HG02973 (cell line): ENCODE data around the gene DTL.

Experiments
- ATAC-seq: cut with Tn5 transposase; IDR thresholded peaks from one replicate; pipeline ENCODE4 v1.9.1; 2021; ENCODE audit warnings: moderate library complexity; ENCODE audit not compliant: unreplicated experiment

DTL gene

DNA sequence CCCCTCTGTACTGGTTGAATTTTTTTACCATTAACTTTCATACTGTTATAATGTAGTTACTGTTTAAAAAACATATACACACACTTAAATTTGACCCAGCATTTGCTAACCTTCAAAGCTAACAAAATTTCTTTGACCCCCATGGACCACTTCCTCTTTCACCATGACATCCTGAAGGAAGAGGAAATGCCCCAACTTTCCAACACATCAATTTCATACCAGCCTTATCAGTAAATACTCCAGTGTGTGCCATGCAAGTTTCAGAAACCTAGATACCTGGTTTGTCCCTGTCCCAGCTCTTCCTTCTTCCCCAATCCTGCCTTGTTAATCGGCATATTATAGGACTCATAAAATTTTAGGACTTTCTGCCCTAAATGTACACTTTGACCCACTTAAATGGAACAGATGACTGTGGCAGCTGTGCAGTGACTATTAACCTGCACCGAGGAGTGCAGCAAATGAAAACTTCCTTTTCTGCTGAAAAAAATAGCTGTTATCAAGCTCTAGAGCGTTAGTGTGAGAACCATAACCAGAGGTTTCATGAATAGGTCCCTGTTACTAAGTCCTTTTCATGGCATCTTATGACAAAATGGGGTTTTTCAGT lies 54.1 kb downstream of the DTL start:
- ATAC-seq: no peak

DNA sequence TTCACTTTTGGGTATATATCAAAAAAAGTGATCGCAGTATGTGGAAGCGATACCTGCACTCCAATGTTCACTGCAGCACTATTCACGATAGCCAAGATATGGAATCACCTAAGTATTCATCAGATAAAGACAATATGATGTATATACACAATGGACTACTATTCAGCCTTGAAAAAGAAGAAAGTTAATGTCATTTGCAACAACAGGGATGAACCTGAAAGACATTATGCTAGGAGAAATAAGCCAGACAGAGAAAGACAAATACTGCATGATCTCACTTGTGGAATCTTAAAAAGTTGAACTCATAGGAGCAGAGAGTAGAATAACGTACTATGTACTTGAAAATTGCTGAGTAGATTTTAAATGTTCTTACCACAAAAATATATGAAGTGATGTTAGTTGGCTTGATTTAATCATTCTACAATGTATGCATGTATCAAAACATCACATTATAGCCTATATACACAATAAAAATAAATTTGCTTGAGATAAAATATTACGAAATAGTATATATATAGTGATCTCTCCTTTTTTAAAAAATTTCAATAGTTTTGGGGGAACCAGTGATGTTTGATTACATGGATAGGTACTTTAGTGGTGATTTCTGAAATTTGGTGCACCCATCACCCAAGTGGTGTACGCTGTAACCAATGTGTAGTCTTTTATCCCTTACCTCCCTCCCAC lies 56.0 kb downstream of the DTL start:
- ATAC-seq: no peak

DNA sequence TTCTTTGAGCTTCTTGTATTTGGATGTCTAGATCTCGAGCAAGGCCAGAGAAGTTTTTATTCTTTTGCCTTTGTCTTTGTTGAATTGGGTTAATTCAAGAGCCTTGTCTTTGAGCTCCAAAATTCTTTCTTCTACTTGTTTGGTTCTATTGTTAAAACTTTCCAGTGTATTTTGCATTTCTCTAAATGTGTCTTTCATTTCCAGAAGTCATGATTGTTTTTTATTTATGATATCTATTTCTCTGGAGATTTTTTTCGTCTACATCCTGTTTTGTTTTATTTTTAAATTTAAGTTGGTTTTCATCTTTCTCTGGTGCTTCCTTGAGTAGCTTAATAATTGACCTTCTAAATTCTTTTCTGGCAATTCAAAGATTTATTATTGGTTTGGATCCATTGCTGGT lies 61.8 kb downstream of the DTL start:
- no peak for ATAC-seq

DNA sequence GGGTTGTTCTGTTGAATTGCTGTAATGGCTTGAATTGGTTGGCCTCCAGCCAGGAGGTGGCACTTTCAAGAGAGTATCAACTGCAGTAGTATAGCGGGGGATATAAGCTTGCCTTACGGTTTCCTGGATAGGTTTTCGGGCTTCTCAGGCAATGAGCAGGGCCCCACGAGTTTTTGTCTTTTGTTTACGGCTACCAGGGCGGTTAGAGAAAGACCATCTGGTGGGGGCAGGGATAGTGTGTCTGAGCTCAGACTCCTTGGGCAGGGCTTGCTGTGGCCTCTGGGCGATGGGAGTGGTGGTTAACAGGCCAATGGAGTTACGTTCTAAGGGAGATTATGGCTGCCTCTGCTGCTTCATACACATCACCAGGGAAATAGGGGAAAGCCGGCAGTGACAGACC lies 62.8 kb downstream of the DTL start:
- no peak for ATAC-seq

DNA sequence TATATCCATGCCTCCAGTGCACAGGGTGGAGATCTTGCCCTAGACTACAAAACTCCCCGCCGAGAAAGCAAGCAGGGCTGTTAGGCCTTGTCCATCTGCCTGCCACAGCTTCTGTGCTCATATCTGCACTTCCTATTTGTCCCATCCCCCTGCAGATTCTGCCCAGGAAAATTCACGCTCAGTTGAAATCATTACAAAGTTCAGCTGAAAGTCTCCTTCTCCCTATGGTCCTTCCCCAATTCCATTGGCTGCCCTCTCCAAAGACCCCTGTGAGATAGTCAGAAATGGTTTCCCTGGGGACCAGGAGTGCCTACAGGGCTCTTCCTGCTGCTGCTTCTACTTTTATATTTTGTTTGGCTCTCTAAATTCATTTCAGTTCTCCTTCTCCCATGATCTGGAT lies 63.2 kb downstream of the DTL start:
- no peak for ATAC-seq

DNA sequence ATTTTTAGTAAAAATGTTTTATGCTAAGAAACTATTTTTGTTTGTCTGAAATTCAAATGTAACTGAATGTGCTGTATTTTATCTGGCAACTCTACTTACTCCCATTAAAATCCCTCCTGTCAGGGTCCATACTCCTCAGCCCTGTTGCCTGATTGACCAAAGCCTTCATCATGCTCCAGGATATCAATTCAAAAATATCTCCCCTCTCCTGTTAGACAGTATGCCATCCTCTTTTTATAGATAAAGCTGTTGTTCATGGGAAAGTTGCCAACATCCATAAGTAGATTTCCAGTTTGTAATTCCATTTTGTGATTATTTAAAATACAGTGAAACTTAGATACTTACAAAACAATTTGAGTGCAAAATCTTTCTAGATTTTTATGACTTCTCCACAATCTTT lies 65.7 kb downstream of the DTL start:
- ATAC-seq: no peak

DNA sequence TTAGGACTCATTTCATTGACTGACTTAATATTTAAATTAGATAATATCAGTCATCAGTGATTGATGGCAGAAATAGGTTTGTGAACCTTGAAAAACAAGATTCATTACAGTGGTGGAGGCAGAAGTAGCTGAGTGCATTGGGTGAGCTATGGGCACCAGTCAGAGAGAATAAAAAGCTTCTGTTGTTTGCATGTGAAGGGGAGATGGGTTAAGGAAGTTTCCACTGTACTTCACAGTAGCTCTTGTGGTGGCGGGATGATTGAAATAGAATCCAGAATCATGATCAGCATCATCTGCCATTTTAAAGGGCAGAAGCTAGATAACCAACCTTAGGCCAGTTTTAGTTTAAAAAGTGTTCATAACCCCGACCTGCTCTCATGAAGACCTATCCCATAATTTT lies 66.2 kb downstream of the DTL start:
- no peak for ATAC-seq

DNA sequence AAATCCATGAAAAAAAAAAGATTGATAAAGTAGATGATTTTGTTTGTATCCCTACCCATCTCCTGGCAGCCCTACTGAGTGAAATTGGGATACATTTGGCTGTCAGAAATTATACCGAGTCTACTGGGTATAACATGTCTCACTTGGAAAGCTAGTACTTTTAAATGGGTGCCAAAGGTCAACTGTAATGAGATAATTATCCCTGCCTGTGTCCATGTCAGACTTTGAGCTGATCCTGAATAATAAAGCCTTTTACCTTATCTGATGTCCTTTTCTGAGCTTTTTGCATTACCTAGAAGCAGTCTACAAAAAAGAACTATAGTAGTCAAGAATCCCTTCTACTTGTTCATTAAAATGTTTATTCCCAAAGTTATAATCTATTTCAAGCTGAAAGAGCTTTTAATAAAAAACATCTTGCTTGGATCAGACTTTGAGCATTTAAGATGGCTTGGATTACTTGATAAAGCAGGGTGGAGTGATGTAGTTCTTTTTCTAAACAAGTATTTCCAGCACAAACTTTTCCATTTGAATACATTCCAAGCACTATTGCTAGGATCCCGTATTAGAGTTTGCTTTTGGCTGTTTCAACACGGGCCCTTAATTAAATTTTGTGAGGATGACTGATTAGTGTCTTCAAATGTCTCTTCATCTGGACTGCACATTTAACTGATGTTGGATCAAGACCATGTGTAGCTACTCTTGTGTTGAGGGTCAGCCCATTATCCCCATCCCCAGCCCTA lies 69.2 kb downstream of the DTL start:
- no peak for ATAC-seq

DNA sequence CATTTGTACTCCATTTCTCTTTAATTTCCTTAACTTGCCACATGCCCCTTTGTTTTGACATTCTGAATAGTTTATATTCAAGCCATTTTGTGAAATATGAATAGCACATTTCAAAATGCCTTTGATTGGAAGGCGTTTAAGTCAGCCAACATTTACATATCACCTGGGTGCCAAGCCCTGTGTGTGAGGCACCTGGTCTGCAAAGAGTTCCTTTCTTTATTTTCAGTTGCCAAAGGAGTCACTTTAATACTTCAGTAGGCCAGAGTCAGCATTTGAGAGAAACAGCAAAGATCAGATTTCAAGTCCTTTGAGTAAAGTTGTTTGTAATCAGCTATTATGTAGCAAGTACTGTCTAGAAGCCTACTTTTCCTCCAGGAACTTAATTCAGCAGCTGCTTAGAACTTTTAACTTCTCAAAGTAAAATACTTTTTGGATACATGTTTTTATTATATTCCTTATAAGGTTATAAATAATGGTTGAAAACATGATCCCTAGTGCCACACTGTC lies 70.8 kb downstream of the DTL start:
- ATAC-seq: no peak

DNA sequence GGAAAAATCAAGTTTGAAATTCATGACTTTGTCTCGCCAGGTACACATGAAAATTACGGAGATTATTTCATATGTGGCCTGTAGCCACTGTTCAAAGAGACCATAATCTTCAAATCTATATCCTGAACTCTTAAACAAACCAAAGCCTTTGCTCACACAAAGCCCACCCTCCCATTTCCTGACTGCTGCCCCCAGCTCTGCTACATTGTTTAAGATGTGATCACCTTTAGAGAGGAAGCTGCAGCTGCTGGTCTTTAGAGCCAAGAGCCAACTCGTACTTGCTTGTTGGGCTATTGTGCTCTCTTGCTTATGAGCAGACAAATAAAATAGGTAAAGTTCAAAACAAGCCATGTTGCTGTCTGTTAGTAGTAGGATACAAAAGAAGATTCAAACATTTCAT lies 71.9 kb downstream of the DTL start:
- ATAC-seq: no peak

DNA sequence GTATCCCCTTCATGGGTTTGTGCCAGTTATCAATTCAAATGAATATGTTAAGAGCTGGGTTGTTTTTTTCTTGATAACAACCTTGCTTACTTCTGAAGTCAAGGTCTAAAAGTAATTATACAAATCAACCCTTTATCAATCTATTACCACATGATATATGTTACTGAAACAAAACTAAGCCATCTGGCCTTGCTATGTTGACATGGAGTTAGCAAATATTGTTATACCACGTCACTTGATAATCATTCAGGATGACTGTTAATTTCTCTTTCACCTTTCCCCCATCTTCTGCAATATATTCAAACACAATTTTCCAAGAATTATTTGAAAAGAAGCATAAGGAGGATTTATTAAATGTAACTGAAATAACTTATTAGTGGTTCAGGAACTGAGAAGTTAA lies 72.6 kb downstream of the DTL start:
- no peak for ATAC-seq

DNA sequence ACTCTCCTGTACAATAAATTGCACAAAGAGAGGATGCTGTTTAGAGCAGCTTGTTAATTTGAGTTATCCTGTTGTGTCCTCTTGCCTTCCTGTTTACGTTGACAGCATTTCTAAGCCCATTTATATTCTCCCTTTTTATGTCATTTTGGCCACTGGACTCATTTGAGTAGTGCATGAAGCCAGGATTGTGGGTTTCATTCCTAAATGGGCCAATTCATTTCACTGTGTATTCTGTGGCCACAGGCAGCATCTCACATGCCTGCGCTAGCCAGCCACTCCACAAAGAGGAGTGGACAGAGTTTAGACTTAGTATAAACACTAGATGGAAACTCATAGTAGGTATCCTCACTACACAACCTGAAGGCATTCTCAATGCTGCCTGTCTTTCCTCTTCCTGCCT lies 73.4 kb downstream of the DTL start:
- no peak for ATAC-seq

DNA sequence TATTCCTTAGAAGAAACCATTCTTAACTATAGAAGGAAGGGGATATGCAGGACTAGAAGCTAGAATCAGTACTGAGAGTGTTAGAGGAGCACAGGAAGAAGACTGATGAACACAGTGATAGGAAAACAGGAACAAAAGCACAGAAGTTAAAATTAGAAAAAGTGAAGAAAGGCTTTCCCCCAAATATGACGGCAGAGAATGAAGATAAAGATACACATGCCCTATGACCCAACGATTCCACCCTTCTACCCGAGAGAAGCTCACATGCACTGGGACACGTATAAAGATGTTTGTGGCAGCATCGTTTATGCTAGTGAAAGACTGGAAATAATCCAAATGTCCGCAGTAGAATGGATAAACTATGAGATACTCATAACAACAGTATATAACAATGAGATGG lies 74.2 kb downstream of the DTL start:
- ATAC-seq: no peak

DNA sequence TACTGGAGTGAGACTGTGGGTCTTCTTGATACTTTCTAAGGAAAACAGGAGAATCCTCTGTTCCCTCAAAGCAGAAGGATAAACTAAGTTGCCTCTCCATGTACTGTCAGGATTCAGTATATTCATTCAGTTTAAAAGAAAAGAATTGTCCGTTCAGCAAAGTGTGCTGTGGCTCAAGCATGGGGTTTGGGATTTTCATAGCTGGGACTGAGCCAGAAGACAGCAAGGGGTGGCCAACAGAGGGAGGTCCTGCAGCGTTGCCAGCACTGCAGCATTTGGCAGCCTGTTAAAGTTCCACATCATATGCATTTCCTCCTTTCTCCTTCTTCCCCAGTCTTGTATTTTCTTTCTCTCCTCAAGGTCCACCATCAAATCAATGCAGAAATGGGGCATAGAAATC lies 75.1 kb downstream of the DTL start:
- no peak for ATAC-seq

DNA sequence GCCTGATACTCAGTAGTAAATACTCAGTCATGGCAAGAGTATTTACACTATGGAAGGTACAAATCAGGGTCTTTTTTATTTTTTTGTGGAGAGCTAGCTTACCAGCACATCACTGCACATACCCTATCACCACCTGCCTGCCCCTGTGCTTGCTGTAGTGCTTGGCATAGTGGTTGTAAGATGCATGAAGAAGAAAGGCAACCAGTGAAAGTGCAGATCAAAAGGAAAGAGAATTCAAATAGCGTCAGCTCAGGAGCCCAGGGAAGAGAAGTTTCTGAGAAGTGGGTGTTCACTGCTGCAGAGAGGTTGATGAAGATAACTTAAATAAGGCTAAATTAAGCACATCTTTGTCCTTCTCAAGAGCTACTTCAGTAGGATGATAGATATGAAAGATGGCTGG lies 76.0 kb downstream of the DTL start:
- no peak for ATAC-seq

DNA sequence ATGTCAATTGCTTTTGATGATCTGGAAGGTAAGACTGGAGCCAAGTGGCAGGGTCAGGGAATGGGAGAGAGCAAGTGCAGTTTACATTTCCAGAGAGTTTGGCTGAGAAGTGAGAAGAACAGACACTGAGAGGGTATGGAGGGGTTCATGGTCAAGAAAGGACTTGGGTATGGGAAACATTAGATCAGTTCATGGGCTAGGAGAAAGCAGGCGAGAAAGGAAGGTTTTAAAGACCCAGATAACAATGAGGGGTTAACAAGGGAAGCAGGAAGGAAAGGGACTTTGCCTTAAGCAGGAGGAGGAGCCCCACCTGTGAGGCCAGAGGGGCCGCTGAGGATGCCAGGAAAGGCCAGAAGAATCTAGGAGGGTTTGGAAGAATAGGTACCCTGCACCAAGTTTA lies 78.2 kb downstream of the DTL start:
- no peak for ATAC-seq

DNA sequence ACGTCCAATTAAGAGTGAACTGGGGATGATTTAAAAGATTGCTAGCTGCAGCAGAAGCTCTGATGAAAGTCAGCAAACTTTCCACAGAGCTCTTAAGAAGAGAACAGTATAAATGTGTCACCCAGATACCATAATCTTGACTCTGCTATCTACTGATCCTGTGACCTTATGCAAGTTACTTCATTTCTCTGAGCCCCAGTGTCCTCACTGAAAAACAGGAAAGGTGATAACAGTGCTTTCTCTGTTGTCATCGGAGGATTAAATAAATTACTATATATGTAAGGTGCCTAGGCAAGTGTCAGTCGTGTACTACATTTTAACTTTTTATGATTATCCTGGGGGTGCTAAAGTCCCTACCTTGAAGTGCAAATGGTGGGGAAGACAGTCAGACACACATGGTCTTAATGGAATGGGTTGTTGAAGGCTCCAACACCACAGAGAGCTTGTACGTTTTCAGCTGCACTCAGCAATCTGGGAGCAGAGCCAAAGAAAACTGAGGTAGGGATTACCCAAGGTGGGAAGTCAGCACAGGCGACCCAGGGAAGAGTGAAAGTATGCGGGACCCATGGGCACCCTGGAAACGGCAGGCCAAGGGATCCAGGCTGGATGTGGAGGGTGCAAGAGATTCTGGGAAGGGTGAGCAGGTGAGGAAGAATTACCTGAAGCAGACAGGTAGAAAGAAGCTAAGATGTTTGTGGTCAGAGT lies 82.8 kb downstream of the DTL start:
- no peak for ATAC-seq

DNA sequence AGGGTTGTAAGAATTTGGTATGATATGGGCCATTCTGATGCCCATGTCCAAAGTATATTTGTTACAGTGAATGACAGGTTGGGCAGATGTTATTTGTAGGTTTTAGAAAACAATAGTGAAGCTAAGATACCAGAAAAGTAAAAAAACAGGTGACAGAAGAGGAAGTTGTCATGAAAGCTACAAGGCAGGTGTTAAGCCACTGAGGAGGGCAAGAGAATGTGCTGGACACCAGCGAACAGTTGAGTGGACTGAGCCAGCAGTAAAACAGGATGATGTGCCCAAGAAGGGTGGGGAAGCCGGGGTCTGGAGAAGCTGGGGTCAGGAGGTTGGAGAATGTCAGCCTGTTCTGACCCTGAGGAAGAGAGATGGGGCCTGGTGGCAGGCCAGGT lies 83.3 kb downstream of the DTL start:
- no peak for ATAC-seq

DNA sequence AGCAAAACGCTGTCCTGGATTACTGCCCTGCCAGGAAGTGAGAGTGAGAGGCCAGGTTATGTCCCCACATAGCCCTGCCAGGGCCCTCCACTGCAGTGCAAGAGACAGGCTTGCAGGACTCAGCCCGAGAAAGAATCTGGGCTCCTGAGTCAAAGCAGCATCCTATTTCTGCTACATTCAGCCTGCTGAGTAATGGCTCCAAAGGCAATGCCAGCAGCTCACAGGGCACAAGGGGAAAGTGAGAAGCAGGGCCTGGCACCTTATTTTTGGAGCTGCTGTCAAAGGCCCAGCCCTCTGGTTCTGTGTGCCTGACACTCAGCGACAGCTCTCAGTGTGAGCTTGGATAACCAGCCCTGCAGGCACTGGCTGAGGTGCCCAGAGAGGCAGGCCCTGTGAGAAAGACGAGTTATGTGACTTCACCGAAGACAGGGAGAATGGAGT lies 83.9 kb downstream of the DTL start:
- no peak for ATAC-seq

DNA sequence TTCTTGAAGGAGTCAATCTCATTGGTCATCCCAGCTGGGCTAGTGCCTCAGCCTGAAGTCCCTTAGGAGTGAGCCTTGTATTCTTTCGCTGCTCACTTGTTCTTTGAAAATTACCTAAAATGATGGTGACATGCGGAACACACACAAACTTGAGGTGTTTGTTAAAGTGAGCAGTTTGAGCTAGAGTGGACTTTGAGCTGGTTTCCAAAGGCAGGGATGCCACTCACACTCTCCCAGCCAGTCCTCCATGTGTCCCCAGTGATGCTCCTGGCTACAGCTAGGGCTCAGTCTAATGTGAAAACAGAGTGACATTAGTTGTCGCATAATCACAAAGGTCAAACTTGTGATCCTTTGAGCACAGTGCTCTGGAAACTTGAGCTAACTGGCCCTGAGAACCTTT lies 84.3 kb downstream of the DTL start:
- ATAC-seq: no peak

DNA sequence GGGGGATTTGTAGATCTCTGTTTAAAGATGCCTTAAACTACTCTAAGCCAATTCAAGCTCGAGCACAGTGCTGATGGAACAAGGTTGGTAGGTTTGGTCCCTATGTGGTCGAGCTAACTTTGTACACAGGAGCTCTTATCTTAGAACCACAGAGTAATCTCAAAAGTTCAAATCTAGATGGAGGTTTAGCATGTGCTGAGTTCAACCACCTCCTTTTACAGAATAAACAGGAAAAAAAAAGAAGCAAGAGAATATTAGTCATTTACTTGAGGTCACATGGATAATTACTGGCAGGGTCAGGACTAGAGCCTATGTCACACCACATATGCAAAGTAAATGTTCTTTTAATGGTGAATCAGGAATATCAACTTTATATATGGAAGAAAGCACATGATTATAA lies 86.2 kb downstream of the DTL start:
- no peak for ATAC-seq
